HepG2 (cell line): ENCODE data around the gene CRYZ. TPM values are rescaled to one million over a fixed set of nuclear protein-coding genes. Genes with fewer than 3 reads are reported as not detected.

Experiments used
- ATAC-seq: fragments of 200-7000 bp; cut with Tn5 transposase; 3 replicates; pipeline ENCODE4 v1.9.1; 2020; ENCODE audit warnings: mild to moderate bottlenecking, moderate library complexity
- BruUV-seq: library from RNA; stranded (reverse); fragments of 400-500 nt; replicated peaks from 2 replicates; lab custom pipeline; 2021; lab: Mats Ljungman, UMichigan
- CTCF ChIA-PET: fragments of 300-600 bp; formaldehyde crosslinking; extraction: SDS; loops from one replicate; lab custom pipeline; 2021; ENCODE audit warnings: low total read pairs, inconsistent platforms, low intra/inter-chr PET ratio; lab: Yijun Ruan, JAX
- POLR2A ChIA-PET: fragments of 350-600 bp; sonication (Branson Sonifier 250); formaldehyde crosslinking; loops from one replicate; lab custom pipeline; 2020; ENCODE audit warnings: antibody characterized with exemption, inconsistent platforms; lab: Yijun Ruan, JAX
- DNase-seq: peaks from one replicate; pipeline ENCODE4 v3.0.0-alpha.2; 2015; ENCODE audit warnings: low spot score
- FAIRE-seq: peaks from 3 replicates; lab custom pipeline; 2011; peaks lifted over from hg19 to GRCh38; lab: Jason Lieb, UNC
- H2AFZ ChIP-seq: one replicate; pipeline ENCODE4 v1.6.1; 2011; ENCODE audit warnings: low read length, inconsistent platforms
- H3K27ac ChIP-seq: fragments of 300-600 bp; 3 replicates; pipeline ENCODE4 v1.8.0; 2011; ENCODE audit warnings: mixed run types, mild to moderate bottlenecking, mixed read lengths, low read length, inconsistent platforms; ENCODE audit not compliant: insufficient read depth; ENCODE audit errors: extremely low read length
- H3K27me3 ChIP-seq, 2 experiments: fragments of 200-600 bp in 1 of 2; 2 replicates in 1 of 2; 3 replicates in 1 of 2; pipeline versions ENCODE4 v1.6.0 to v1.8.0; 2011; ENCODE audit warnings: low read length in 2 of 2, mild to moderate bottlenecking in 2 of 2, moderate library complexity in 2 of 2, inconsistent platforms in 1 of 2; ENCODE audit not compliant: insufficient read depth in 2 of 2, control insufficient read depth in 1 of 2
- H3K36me3 ChIP-seq, 2 experiments: fragments of 200-600 bp in 1 of 2; replicated peaks in 1 of 2; 2 replicates in 1 of 2; 3 replicates in 1 of 2; pipeline versions ENCODE4 v1.5.1 to v1.8.0; 2011; ENCODE audit warnings: low read length in 2 of 2, inconsistent platforms in 1 of 2; ENCODE audit not compliant: insufficient read depth in 2 of 2, control insufficient read depth in 1 of 2
- H3K4me1 ChIP-seq: 2 replicates; pipeline ENCODE4 v1.5.1; 2012; ENCODE audit warnings: low read length, inconsistent platforms; ENCODE audit not compliant: insufficient read depth
- H3K4me2 ChIP-seq: 2 replicates; pipeline ENCODE4 v1.6.0; 2011; ENCODE audit warnings: low read depth, low read length, inconsistent platforms
- H3K4me3 ChIP-seq, 3 experiments: fragments of 200-600 bp in 1 of 3; sonication (generic), shearing (Covaris generic) in 1 of 3; replicated peaks in 1 of 3; 2 replicates each; pipeline ENCODE4 v1.5.1; 2011 to 2016; ENCODE audit warnings: low read length in 3 of 3, inconsistent platforms in 2 of 3, low read depth in 2 of 3, mild to moderate bottlenecking in 2 of 3, control low read depth in 1 of 3, mixed read lengths in 1 of 3; ENCODE audit not compliant: insufficient read depth in 1 of 3
- H3K79me2 ChIP-seq: one replicate; pipeline ENCODE4 v1.6.1; 2011; ENCODE audit warnings: low read length, inconsistent platforms; ENCODE audit not compliant: insufficient read depth
- H3K9ac ChIP-seq: 2 replicates; pipeline ENCODE4 v1.6.0; 2011; ENCODE audit warnings: mild to moderate bottlenecking, low read depth, low read length, inconsistent platforms; ENCODE audit not compliant: insufficient read depth
- H3K9me3 ChIP-seq: 2 replicates; pipeline ENCODE4 v1.5.1; 2012; ENCODE audit warnings: mild to moderate bottlenecking, low read length
- H4K20me1 ChIP-seq: 2 replicates; pipeline ENCODE4 v1.6.0; 2011; ENCODE audit warnings: inconsistent platforms, mild to moderate bottlenecking, low read length, moderate library complexity; ENCODE audit not compliant: insufficient read depth
- ARNT2 ChIP-seq: sonication (generic); formaldehyde crosslinking; IDR thresholded peaks from 2 replicates; pipeline ENCODE4 v1.8.0; 2022; ENCODE audit warnings: mild to moderate bottlenecking, low read depth, missing genetic modification reagents, moderate library complexity
- ASH2L ChIP-seq: fragments of 300-600, 200-600 bp; sonication (generic); IDR thresholded peaks from 2 replicates; pipeline ENCODE4 v1.7.0; 2017; ENCODE audit warnings: low read depth, mild to moderate bottlenecking, moderate library complexity, mixed read lengths, low read length; ENCODE audit not compliant: insufficient read length
- CREM ChIP-seq, 2 experiments: sonication (generic) in 1 of 2; formaldehyde crosslinking in 1 of 2; IDR thresholded peaks; 2 replicates each; pipeline versions ENCODE4 v1.4.0 to v1.6.1; 2016 to 2020; ENCODE audit warnings: antibody characterized with exemption in 1 of 2, mild to moderate bottlenecking in 1 of 2, missing genetic modification reagents in 1 of 2
- ELF1 ChIP-seq: sonication (generic); formaldehyde crosslinking; IDR thresholded peaks from 2 replicates; pipeline ENCODE4 v1.4.0; 2020; ENCODE audit warnings: missing genetic modification reagents
- HMG20A ChIP-seq: IDR thresholded peaks from 2 replicates; pipeline ENCODE4 v1.6.1; 2016; ENCODE audit warnings: borderline replicate concordance
- LCORL ChIP-seq, 2 experiments: fragments of 450-650 bp in 1 of 2; sonication (generic) in 1 of 2; formaldehyde crosslinking in 1 of 2; IDR thresholded peaks; 2 replicates each; pipeline versions ENCODE4 v1.5.0 to v1.6.1; 2017 to 2020; ENCODE audit warnings: antibody characterized with exemption in 1 of 2, missing genetic modification reagents in 1 of 2
- REPIN1 ChIP-seq: sonication (generic); formaldehyde crosslinking; IDR thresholded peaks from 2 replicates; pipeline ENCODE4 v1.8.0; 2022; ENCODE audit warnings: missing genetic modification reagents, low read depth, mild to moderate bottlenecking, borderline replicate concordance
- SYNCRIP ChIP-seq: fragments of 200-400 bp; formaldehyde crosslinking; IDR thresholded peaks from 2 replicates; pipeline ENCODE4 v1.6.1; 2018; ENCODE audit warnings: mild to moderate bottlenecking, low read depth, low read length; ENCODE audit not compliant: insufficient read depth
- TAF1 ChIP-seq: sonication (generic); formaldehyde crosslinking; IDR thresholded peaks from 2 replicates; pipeline ENCODE4 v1.4.0; 2020; ENCODE audit warnings: missing genetic modification reagents
- TCF7 ChIP-seq: sonication (generic); IDR thresholded peaks from 2 replicates; pipeline ENCODE4 v1.6.1; 2016; ENCODE audit warnings: antibody characterized with exemption, low read depth
- ZBTB26 ChIP-seq: IDR thresholded peaks from 2 replicates; pipeline ENCODE4 v1.6.1; 2016; ENCODE audit warnings: missing compliant biosample characterization, missing genetic modification reagents, borderline replicate concordance
- ZHX2 ChIP-seq, 2 experiments: sonication (generic) in 1 of 2; formaldehyde crosslinking in 1 of 2; IDR thresholded peaks; 2 replicates each; pipeline versions ENCODE4 v1.6.1 to v1.9.0; 2014 to 2022; ENCODE audit warnings: antibody characterized with exemption in 1 of 2, borderline replicate concordance in 1 of 2, inconsistent platforms in 1 of 2, low read depth in 1 of 2, missing genetic modification reagents in 1 of 2
- ZNF24 ChIP-seq: fragments of 450-650 bp; IDR thresholded peaks from 2 replicates; pipeline ENCODE4 v1.6.1; 2017; ENCODE audit warnings: antibody characterized with exemption, mild to moderate bottlenecking
- ZNF460 ChIP-seq: sonication (generic); formaldehyde crosslinking; IDR thresholded peaks from 2 replicates; pipeline ENCODE4 v1.5.1; 2020; ENCODE audit warnings: missing genetic modification reagents, mild to moderate bottlenecking, borderline replicate concordance
- WGBS: methylation state at CpG from one replicate; pipeline ENCODE4 v1.1.6; 2017; ENCODE audit warnings: low lambda C conversion rate; 5-methylcytosine and 5-hydroxymethylcytosine counted together
- in situ Hi-C: cut with HindIII; loops from 2 replicates; pipeline ENCODE4 v1.10.0; 2017; ENCODE audit warnings: low pct_unique_long_range_greater_than_20kb; ENCODE audit not compliant: extremely low pct_ligation_motif_present
- intact Hi-C: fragments of 100-400 bp; cut with micrococcal nuclease; formaldehyde crosslinking; loops from one replicate; pipeline ENCODE4 v1.10.0; 2022; ENCODE audit not compliant: unreplicated experiment
- polyA plus RNA-seq, 8 experiments: library from polyadenylated mRNA; depleted of rRNA in 3 of 8; stranded (reverse) in 7 of 8; unstranded in 1 of 8; fragments of >200 nt; fragmentation: Illumina TruSeq in 4 of 8; extraction: Trizol in 4 of 8; gene quantifications; 2 replicates each; pipeline versions ENCODE4 v1.2.1 to v1.2.3, GENCODE V29; 2011 to 2016; ENCODE audit warnings: low read depth in 4 of 8, missing spikeins in 1 of 8, mixed read lengths in 1 of 8; ENCODE audit not compliant: insufficient read depth in 1 of 8
- total RNA-seq, 5 experiments: library from RNA; depleted of rRNA; stranded (reverse); fragments of >200 nt; fragmentation: Illumina TruSeq; extraction: Trizol; gene quantifications; 2 replicates each; pipeline ENCODE4 v1.2.3, GENCODE V29; 2016; ENCODE audit warnings: low read depth in 1 of 5
- TF ChIP-seq, protein P1 (sequence below): sonication (generic); formaldehyde crosslinking; IDR thresholded peaks from 2 replicates; pipeline ENCODE4 v1.4.0; 2020; ENCODE audit warnings: mild to moderate bottlenecking, missing genetic modification reagents

The CRYZ gene
- total and polyA plus RNA-seq, 2 of the 13 experiments (the other 11 are each of a cell fraction or from before 2014, with no cell fraction given): 115 to 211 TPM

- DNase-seq (peak; percentile 80), FAIRE-seq (no peak), ATAC-seq (no peak; the same call in 2 of the 3 replicates)
- peaks cover 8 to 25% of the 10 kb centered on the region in 2 experiments; a peak in 4 of 5 replicates for H3K36me3 ChIP-seq
- H3K9me3 ChIP-seq: peaks cover 19% of the 10 kb centered on the region
- 52% methylated on average over 6 of the region's 6 CpGs for WGBS
- peak overlapping the region; percentile 96 for H3K9ac ChIP-seq
- H2AFZ ChIP-seq: no peak overlapping the region
- H4K20me1 ChIP-seq: no peaks in the 10 kb centered on the region; the same call in 1 of the 2 replicates
- ChIA-PET POLR2A (no interaction called here), CTCF (no interaction called here)
- no peaks in the 10 kb centered on the region; a peak in 1 of 5 replicates for H3K27me3 ChIP-seq
- peak overlapping the region; percentile 80 for H3K4me2 ChIP-seq
- no TSS peak for BruUV-seq
- peaks cover 60% of the 10 kb centered on the region for H3K79me2 ChIP-seq
- peak overlapping the region in 2 of 3 experiments; percentile 92 to 97; a peak in 2 of 6 replicates for H3K4me3 ChIP-seq
- intact Hi-C loops (loop anchor here (5.0 kb wide), 1 partner anchor 533 kb away; the partner anchor contains the start of genes FPGT and LRRIQ3), in situ Hi-C loops (no loop called here)
- H3K27ac ChIP-seq: peak overlapping the region; percentile 98
- H3K4me1 ChIP-seq: peaks cover 48% of the 10 kb centered on the region
- TF ChIP-seq REPIN1 (CRISPR knock-in tag): no peak
- TF ChIP-seq TCF7: peak; percentile 70
- TF ChIP-seq ZNF460: no peak
- no peak for TF ChIP-seq ZNF24
- TF ChIP-seq, protein P1, sequence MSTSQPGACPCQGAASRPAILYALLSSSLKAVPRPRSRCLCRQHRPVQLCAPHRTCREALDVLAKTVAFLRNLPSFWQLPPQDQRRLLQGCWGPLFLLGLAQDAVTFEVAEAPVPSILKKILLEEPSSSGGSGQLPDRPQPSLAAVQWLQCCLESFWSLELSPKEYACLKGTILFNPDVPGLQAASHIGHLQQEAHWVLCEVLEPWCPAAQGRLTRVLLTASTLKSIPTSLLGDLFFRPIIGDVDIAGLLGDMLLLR (CRISPR knock-in tag): no peak
- peak; percentile 50; the same call in 1 of the 2 replicates for TF ChIP-seq HMG20A (CRISPR knock-in tag)
- TF ChIP-seq ELF1: no peak
- TF ChIP-seq ARNT2: no peak
- TF ChIP-seq LCORL (IDR thresholded peaks at IDR 0.05): no peak
- TF ChIP-seq LCORL (CRISPR knock-in tag; IDR thresholded peaks at IDR 0.05): no peak
- peak; percentile 42; the same call in 1 of the 2 replicates for TF ChIP-seq CREM (IDR thresholded peaks at IDR 0.05)
- TF ChIP-seq CREM (CRISPR knock-in tag; IDR thresholded peaks at IDR 0.05): no peak
- TF ChIP-seq TAF1 (CRISPR knock-in tag): no peak
- TF ChIP-seq ZHX2 (IDR thresholded peaks at IDR 0.05; ENCODE audit: low read depth): no peak
- no peak for TF ChIP-seq ZHX2 (CRISPR knock-in tag; IDR thresholded peaks at IDR 0.05; ENCODE audit: borderline replicate concordance)
- TF ChIP-seq ZBTB26 (CRISPR knock-in tag): no peak
- no peak for TF ChIP-seq SYNCRIP
- TF ChIP-seq ASH2L: no peak
Measured at GRCh38 chr1:74729741-74730478, 2.9 kb downstream of the CRYZ start.
